HG03565 (cell line): ENCODE measurements around the gene PREP.
"Not testable (repeated sequence)": the region's sequence is repeated elsewhere in the genome, so short reads cannot be mapped to it uniquely, and the experiment has no call there.

Experiments
- ATAC-seq: cut with Tn5 transposase; IDR thresholded peaks from one replicate; pipeline ENCODE4 v1.9.1; 2021; ENCODE audit warnings: mild to moderate bottlenecking, moderate library complexity; ENCODE audit not compliant: unreplicated experiment

The PREP gene

DNA sequence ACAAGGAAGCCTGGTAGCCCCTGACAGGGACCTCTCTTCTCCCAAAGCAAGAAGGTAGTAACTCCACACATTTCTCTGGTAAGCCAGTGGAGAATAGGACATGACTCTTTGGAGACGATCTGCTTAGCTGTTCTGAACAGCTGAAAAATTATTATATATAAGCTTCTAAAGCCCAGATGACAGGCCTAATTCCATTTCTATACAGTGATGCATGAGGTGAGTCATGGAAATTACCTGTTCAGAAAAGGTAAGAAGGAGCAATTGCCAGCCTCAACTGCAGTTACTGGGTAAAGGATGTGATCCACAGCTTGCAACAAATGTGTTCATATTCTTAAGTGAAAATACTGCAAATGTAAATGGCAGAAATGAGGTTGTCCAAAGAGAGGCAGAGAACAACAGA is 54.0 kb downstream of the PREP start:
- no peak for ATAC-seq

DNA sequence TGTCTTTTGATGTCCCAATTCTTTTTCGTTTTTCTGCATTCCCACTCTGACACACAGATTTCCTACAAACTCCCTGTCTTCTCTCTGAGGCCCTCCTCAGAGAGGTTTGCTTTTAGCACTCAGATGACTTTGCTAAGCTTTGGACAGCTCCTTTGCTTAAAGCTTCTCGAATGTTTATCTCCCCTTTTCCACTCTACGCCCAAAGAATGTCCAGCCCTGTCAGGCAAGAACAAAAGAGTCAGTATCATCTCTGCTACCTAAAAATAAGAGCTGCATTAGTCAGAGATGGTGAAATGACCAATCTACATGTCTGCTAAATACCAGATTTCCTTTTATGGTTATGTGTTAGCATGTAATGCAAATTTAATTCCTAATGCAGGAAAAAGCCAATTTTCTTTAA is 56.8 kb downstream of the PREP start:
- no peak for ATAC-seq

DNA sequence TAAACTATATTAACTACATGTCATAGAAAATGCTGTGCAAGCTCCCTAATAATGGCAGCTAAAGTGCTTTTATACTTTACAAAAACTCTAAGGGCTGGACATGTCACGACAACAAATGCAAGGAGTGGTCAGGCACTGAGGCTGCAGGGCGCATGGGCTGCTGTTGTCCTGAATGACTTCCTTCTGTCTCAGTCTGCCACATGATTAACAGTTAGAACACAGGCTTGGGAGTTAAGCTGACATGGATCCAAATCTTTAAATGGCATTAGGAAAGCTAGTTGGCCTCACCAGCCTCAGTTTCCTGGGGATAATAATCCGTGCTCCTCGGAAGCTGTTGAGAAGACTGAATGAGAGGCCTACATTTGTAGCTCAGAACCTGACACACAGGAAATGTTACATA is 57.4 kb downstream of the PREP start:
- ATAC-seq = no peak

- no peak for ATAC-seq
Observed at GRCh38 chr6:105344881-105345370, 58.0 kb downstream of the PREP start.

- ATAC-seq = not testable (repeated sequence)
Observed at GRCh38 chr6:105338350-105338983, 64.4 kb downstream of the PREP start.

DNA sequence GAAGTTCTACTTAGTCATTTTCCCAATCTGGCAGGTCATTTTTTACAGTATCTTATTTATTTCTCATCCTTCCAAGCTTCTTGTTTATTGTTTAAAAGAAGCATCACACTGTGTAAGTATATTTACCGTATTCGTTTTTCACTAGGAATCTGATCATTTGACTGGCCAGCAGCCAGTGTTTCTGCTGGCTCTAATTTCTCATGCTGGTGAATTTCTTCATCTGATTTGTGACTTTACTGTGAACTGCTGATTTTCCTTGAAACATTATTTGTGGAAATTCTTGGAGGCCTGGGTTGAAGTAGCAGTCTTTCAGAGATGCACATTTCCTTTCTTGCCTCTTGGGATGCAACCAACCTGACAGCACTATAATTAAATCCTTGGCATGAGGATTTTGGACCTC is 65.9 kb downstream of the PREP start:
- no peak for ATAC-seq

- ATAC-seq = no peak
Observed at GRCh38 chr6:105332576-105332975, 70.3 kb downstream of the PREP start.

GRCh38 chr6:105331927-105332326 is 71.0 kb downstream of the PREP start:
- no peak for ATAC-seq

GRCh38 chr6:105330913-105331312 is 72.0 kb downstream of the PREP start:
- no peak for ATAC-seq

DNA sequence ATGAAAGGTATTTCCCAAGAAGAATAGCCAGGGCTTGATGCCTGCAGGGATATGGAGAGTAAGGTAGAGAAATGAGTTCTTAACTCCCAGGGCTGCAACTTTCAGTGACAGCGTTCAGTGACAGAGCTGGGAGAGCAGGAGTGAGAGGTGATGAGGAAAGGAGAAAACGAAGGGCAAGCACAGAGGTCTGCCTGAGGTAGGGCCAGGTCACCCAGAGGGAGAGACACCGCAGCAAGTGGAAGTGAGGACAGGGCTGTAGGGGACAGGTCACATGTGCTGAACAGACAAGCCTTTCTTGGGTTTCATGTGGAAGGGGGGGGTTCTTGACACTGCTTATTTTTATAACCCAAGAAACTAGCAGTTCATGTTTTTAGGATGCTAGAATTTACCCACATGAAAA is 72.5 kb downstream of the PREP start:
- no peak for ATAC-seq

DNA sequence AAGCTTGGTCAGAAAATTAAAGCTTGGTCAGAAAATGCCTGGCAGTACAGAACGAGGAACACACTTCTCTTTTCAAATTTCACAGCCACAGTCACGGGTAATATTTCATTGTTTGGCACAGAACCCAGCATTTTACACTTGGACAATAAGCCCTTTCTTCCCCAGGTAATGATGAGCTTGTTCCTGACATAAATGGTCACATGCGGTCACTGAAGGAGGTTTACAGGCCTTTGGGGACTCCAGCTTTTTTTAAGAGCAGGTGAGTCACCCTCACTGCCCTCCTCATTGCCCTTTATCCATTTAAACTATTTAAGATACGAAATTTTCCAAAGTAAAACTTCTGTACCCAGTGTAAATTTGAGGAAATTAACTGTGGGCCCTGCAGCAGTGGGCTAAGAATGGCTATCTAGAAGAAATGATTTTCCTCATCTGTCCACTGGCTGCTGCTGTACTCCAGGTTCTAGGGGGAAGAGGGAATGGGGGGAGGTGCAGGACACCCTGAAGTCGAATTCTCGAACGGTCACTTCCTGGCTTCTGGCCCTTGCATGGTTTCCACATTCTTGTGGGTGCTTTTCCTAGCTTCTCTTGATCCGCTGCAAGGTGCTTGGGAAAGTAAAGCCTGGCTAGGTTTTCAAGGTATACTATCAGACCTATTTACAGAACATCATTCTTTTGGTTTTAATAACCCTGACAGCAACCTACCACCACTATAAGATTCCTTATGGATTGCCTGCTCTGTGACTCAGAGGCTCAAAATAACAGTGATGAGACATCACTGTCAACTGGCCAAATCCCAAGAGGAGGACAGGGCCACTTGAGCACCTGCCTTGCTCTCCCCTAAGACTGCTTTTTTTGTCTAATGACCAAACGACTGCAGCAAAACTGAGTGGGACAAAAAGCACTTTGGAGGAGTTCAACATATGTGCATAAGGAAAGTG is 75.8 kb downstream of the PREP start:
- ATAC-seq = no peak

DNA sequence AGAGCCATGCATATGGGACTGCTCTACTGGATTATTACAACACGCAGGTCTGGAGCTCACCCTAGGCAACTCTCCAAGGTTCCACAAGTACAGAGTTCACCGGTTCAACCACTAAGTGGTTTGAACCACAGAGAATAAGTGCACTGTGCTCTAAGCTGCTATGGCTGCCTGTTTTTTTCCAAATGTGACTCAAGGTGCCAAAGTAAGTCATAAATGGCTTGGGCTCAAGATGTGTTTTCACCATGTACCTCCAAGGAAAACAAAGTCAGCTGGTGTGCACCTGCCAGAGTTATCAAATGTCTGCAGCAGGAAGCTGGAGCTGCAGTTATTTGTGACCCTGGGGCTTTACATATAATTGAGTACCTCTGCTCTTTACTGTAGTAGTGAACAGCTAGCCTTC is 76.7 kb downstream of the PREP start:
- ATAC-seq = no peak

DNA sequence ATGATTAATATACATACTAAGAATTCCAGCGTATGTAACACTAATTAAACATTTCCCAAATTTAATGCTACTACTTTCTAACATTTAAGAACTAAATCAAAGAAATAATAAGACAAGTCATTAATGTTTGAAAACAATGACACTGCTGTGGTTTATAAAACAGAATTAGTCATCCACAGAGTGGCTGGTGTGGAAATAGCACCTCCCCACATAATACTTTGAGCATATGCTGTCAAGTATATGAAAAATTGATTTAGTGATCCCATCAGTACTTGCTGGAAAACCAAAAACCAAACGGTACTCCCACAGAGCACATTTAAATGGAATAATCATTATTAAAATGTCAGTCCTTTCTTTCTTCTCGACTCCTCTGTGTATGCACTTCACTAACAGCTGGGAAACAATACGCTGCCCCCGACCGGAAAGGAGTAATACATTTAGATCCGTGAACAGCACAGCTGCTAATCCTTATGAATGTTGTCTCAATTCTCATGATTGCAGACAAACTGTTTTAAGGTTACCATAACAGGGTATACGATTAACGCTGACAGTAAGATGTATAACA is 78.4 kb downstream of the PREP start:
- ATAC-seq = no peak

- ATAC-seq = no peak
Observed at GRCh38 chr6:105322499-105323225, 80.2 kb downstream of the PREP start.

- ATAC-seq = no peak
Observed at GRCh38 chr6:105321728-105322127, 81.2 kb downstream of the PREP start.

DNA sequence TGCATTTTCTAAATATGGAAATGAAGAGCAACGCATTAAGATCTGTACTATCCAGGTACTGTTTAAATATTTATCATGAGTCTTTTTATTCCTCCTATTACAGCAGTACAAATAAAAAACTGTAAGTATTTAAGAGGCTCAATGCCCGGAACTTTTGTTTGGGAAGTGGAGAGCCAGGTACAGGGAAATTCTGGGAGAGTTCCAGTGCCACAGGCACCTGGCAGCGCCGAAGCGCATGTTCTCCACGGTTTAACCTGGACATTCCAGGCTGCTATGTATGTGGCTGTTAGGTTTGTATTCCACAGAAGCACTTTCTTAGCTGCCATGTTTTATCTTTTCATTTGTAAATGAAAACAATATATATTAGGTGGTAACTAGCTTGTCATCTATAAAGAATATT is 81.7 kb downstream of the PREP start:
- no peak for ATAC-seq

- no peak for ATAC-seq
Observed at GRCh38 chr6:105320765-105321164, 82.1 kb downstream of the PREP start.

DNA sequence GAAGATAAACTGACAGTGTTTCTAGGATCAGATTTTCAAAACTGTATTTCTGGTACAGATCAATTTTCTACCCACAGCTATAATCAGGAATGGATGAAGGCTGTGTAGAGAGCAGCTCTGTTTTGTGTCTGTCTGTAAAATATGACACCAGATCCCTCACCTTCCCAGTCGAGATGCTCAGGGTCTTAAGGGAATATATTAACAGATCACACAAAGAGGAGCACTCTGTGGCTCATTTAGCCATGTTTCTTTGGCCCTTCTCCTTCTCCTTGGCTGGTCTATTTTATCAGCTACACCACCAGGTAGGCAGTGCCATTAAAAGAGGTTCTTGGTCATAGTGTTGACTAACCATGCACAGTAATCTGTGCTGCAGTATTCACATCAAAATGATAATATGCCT is 82.6 kb downstream of the PREP start:
- no peak for ATAC-seq

GRCh38 chr6:105319331-105319730 is 83.6 kb downstream of the PREP start:
- no peak for ATAC-seq

DNA sequence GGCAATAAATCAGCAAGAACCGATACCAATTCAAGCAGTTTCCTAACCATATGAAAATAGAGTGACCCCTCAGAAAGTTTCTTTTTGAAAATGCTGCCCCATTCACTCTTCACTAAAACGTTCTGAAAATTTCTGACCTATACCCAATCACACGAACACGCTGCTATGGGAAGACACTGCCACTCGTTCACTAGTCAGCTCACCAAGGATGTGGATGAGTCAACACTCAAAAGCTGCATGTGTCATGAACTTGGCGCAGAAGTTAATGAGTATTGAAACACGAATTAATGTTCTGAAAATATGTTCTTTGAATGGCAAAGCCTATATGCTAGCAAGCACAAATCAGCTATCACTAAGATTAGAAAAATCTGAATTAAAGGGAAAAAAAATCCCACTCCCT is 84.2 kb downstream of the PREP start:
- ATAC-seq = no peak
